Measurements from ENCODE around the gene EDA2R.

- no peak for TF ChIP-seq TAF1 (IDR thresholded peaks at IDR 0.05; ENCODE audit: borderline replicate concordance, insufficient read depth, low read length)
- TF ChIP-seq, protein P1, sequence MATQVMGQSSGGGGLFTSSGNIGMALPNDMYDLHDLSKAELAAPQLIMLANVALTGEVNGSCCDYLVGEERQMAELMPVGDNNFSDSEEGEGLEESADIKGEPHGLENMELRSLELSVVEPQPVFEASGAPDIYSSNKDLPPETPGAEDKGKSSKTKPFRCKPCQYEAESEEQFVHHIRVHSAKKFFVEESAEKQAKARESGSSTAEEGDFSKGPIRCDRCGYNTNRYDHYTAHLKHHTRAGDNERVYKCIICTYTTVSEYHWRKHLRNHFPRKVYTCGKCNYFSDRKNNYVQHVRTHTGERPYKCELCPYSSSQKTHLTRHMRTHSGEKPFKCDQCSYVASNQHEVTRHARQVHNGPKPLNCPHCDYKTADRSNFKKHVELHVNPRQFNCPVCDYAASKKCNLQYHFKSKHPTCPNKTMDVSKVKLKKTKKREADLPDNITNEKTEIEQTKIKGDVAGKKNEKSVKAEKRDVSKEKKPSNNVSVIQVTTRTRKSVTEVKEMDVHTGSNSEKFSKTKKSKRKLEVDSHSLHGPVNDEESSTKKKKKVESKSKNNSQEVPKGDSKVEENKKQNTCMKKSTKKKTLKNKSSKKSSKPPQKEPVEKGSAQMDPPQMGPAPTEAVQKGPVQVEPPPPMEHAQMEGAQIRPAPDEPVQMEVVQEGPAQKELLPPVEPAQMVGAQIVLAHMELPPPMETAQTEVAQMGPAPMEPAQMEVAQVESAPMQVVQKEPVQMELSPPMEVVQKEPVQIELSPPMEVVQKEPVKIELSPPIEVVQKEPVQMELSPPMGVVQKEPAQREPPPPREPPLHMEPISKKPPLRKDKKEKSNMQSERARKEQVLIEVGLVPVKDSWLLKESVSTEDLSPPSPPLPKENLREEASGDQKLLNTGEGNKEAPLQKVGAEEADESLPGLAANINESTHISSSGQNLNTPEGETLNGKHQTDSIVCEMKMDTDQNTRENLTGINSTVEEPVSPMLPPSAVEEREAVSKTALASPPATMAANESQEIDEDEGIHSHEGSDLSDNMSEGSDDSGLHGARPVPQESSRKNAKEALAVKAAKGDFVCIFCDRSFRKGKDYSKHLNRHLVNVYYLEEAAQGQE (IDR thresholded peaks at IDR 0.05; ENCODE audit: insufficient read depth in 1 of 2, low read depth in 2 of 2, low read length in 2 of 2) = no peak
Measured at GRCh38 chrX:66616944-66617343, 21.9 kb downstream of the EDA2R start.
